Activated T-helper 2 cell treated with anti-CD3 and anti-CD28 coated beads, Interferon-gamma antibody, Interleukin-2, Interleukin-4, amounts not matched to agents 10 μg/mL and 5 μg/mL and 100 μg/mL, durations not matched to agents 14 hours and 24 hours and 36 hours (primary cell): ENCODE measurements around the gene PARD3B. TPM values are rescaled to one million over a fixed set of nuclear protein-coding genes. Genes with fewer than 3 reads are reported as not detected.

ENCODE experiments used
- DNase-seq: peaks from one replicate; pipeline ENCODE4 v3.0.0; 2021; ENCODE audit warnings: low spot score
- H3K27ac Mint-ChIP-seq: one replicate; pipeline ENCODE4 v1.8.0; 2021; ENCODE audit warnings: mixed read lengths
- H3K27me3 Mint-ChIP-seq: one replicate; pipeline ENCODE4 v1.8.0; 2021; ENCODE audit warnings: low read depth, mixed read lengths
- H3K36me3 Mint-ChIP-seq: one replicate; pipeline ENCODE4 v1.8.0; 2021; ENCODE audit warnings: low read depth, mixed read lengths
- H3K4me1 Mint-ChIP-seq: one replicate; pipeline ENCODE4 v1.8.0; 2021; ENCODE audit warnings: low read depth, mixed read lengths
- H3K4me3 Mint-ChIP-seq: one replicate; pipeline ENCODE4 v1.8.0; 2021; ENCODE audit warnings: low read depth, mild to moderate bottlenecking, moderate library complexity, mixed read lengths
- H3K9me3 Mint-ChIP-seq: one replicate; pipeline ENCODE4 v1.8.0; 2021; ENCODE audit warnings: mixed read lengths
- intact Hi-C: fragments of 100-400 bp; cut with micrococcal nuclease; formaldehyde crosslinking; loops from one replicate; pipeline ENCODE4 v1.15.1; 2023
- total RNA-seq: library from RNA; stranded (reverse); gene quantifications from 2 replicates; pipeline ENCODE4 v1.2.3, GENCODE V29; 2022

PARD3B gene
- total RNA-seq, 1 donor from 2014 or later, result 0.39 TPM

DNA sequence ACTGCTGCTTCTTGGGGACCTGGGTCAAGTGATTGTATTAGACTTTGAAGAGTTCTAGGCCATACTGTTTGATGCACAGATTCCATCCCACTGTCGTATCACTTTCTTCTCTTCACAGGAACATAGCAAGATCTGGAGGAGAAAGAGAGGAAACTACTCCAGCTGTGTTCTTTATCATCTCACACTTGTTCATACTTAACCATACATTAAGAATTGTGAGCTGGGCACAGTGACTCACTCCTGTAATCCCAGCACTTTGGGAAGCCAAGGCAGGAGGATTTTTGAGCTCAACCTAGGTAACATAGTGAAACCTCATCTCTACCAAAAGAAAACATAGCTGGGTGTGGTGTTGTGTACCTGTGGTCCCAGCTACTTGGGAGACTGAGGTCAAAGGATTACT is 111.7 kb downstream of the PARD3B start:
- H3K27me3 Mint-ChIP-seq, result peaks cover 12% of the 10 kb centered on the region

DNA sequence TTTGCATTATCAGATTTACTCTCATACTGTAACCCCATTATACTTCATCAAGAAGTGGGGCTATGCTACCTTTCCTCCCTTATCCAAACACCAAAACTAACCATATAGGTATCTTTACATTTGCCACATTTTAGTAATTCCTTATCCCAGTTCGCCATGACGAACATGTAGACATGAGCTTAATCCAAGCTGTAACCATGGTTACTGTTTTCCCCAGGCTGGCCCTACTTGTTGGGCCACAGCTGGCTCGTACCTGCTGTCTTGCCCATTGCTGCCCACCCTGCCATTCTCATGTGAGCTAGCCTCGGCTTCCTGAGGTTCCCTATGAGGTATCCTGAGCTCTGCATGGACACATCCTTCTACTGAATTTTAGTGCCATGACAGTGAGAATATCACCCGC is 117.7 kb downstream of the PARD3B start:
- DNase-seq, result no peak
- H3K9me3 Mint-ChIP-seq, result no peaks in the 10 kb centered on the region
- H3K4me1 Mint-ChIP-seq, result no peaks in the 10 kb centered on the region
- intact Hi-C loops, result no loop called here
- peaks cover 3% of the 10 kb centered on the region for H3K27me3 Mint-ChIP-seq
- no peak overlapping the region for H3K4me3 Mint-ChIP-seq
- H3K36me3 Mint-ChIP-seq, result no peaks in the 10 kb centered on the region
- H3K27ac Mint-ChIP-seq, result no peak overlapping the region

More for the DNA sequence above, 111.7 kb downstream of the PARD3B start:
- intact Hi-C loops, result no loop called here
- Mint-ChIP-seq H3K4me1 (no peaks in the 10 kb centered on the region), H3K9me3 (peaks cover 4% of the 10 kb centered on the region), H3K4me3 (no peak overlapping the region), H3K27ac (no peak overlapping the region), H3K36me3 (no peaks in the 10 kb centered on the region)
- DNase-seq, result no peak

- Mint-ChIP-seq H3K4me3 (no peak overlapping the region), H3K36me3 (no peaks in the 10 kb centered on the region), H3K9me3 (no peaks in the 10 kb centered on the region), H3K27me3 (peaks cover 3% of the 10 kb centered on the region), H3K4me1 (no peaks in the 10 kb centered on the region), H3K27ac (no peak overlapping the region)
- intact Hi-C loops, result no loop called here
- no peak for DNase-seq
Measured at GRCh38 chr2:204663816-204664425, 118.6 kb downstream of the PARD3B start.

DNA sequence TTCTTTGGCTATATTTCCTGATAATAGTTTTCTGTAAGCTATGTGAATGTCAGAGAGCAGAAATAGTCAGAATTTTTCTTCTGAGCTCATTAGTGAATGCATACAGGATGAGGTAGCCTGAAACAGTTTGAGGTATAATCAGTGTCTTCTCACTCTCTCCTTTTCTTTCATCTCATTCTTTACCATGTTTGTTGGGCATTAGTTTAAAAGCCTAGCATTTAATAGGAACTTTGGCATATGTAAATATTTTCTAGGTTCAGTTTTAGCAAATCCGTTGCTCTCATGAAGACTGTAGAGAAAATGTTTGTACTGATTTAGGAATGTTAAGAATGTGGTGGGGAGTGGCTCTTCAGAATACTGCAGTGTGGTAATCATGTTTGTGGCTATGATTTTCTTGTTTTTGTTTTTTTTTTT is 119.4 kb downstream of the PARD3B start:
- DNase-seq, result no peak
- H3K4me1 Mint-ChIP-seq, result no peaks in the 10 kb centered on the region
- intact Hi-C loops, result no loop called here
- peaks cover 3% of the 10 kb centered on the region for H3K27me3 Mint-ChIP-seq
- no peaks in the 10 kb centered on the region for H3K36me3 Mint-ChIP-seq
- H3K27ac Mint-ChIP-seq, result no peak overlapping the region
- no peaks in the 10 kb centered on the region for H3K9me3 Mint-ChIP-seq
- no peak overlapping the region for H3K4me3 Mint-ChIP-seq

- no peaks in the 10 kb centered on the region for H3K9me3 Mint-ChIP-seq
- intact Hi-C loops, result no loop called here
- no peak overlapping the region for H3K27ac Mint-ChIP-seq
- DNase-seq, result no peak
- no peaks in the 10 kb centered on the region for H3K4me1 Mint-ChIP-seq
- H3K27me3 Mint-ChIP-seq, result peaks cover 1% of the 10 kb centered on the region
- H3K36me3 Mint-ChIP-seq, result no peaks in the 10 kb centered on the region
- H3K4me3 Mint-ChIP-seq, result no peak overlapping the region
Measured at GRCh38 chr2:204665207-204665606, 119.9 kb downstream of the PARD3B start.

DNA sequence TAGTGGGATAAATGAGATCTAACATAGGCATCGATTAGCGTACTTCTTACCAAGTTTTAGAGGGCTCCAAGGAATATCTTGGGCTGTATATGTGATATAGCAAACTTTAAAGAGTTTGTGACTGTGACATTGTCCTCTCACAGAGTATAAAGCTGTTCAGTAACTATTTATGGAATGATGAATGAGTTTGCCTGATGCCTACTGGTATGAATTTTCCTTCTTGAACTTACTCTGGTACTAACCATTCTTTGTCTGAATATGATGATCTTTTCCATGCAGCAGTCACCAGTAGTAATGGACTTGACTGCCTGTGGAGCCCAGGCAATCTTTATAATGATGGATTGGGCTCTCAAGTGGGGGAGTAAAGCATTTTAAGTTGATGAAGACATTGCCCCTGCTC is 120.5 kb downstream of the PARD3B start:
- no peak overlapping the region for H3K27ac Mint-ChIP-seq
- no peaks in the 10 kb centered on the region for H3K36me3 Mint-ChIP-seq
- H3K4me1 Mint-ChIP-seq, result no peaks in the 10 kb centered on the region
- no peaks in the 10 kb centered on the region for H3K9me3 Mint-ChIP-seq
- intact Hi-C loops, result no loop called here
- H3K27me3 Mint-ChIP-seq, result peaks cover 1% of the 10 kb centered on the region
- no peak overlapping the region for H3K4me3 Mint-ChIP-seq
- DNase-seq, result no peak

GRCh38 chr2:204667990-204668389 is 122.7 kb downstream of the PARD3B start:
- intact Hi-C loops, result no loop called here
- Mint-ChIP-seq H3K27ac (no peak overlapping the region), H3K4me3 (no peak overlapping the region), H3K36me3 (no peaks in the 10 kb centered on the region), H3K9me3 (no peaks in the 10 kb centered on the region), H3K4me1 (no peaks in the 10 kb centered on the region), H3K27me3 (peaks cover 5% of the 10 kb centered on the region)
- DNase-seq, result no peak

DNA sequence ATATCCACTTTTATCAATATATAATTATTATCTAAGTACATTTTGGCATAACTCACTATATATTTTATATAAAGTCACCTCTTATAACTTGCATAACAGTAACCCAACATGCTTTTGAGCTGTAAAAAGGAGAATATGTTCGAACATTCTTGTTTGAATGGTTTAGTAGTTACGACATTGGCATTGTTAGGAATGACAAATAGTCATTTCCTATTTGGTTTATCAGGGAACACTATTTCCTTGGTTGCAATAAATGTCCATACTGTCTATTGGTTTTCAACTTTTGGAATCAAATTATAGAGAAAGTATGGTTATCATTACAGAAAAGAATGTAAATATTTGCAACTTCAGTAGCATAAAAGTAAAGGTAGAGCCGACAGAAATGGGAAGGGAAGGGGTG is 124.1 kb downstream of the PARD3B start:
- peaks cover 7% of the 10 kb centered on the region for H3K27me3 Mint-ChIP-seq
- no peak for DNase-seq
- H3K9me3 Mint-ChIP-seq, result no peaks in the 10 kb centered on the region
- no peak overlapping the region for H3K4me3 Mint-ChIP-seq
- no peaks in the 10 kb centered on the region for H3K36me3 Mint-ChIP-seq
- no peak overlapping the region for H3K27ac Mint-ChIP-seq
- intact Hi-C loops, result no loop called here
- H3K4me1 Mint-ChIP-seq, result no peaks in the 10 kb centered on the region

- no peak overlapping the region for H3K4me3 Mint-ChIP-seq
- no peak for DNase-seq
- H3K27ac Mint-ChIP-seq, result no peak overlapping the region
- no peaks in the 10 kb centered on the region for H3K4me1 Mint-ChIP-seq
- intact Hi-C loops, result no loop called here
- no peaks in the 10 kb centered on the region for H3K36me3 Mint-ChIP-seq
- H3K27me3 Mint-ChIP-seq, result peaks cover 7% of the 10 kb centered on the region
- H3K9me3 Mint-ChIP-seq, result no peaks in the 10 kb centered on the region
Measured at GRCh38 chr2:204670124-204670523, 124.8 kb downstream of the PARD3B start.

GRCh38 chr2:204670756-204671155 is 125.5 kb downstream of the PARD3B start:
- Mint-ChIP-seq H3K27ac (no peak overlapping the region), H3K36me3 (no peaks in the 10 kb centered on the region), H3K27me3 (peaks cover 7% of the 10 kb centered on the region), H3K4me3 (no peak overlapping the region), H3K9me3 (no peaks in the 10 kb centered on the region), H3K4me1 (no peaks in the 10 kb centered on the region)
- DNase-seq, result no peak
- intact Hi-C loops, result no loop called here

DNA sequence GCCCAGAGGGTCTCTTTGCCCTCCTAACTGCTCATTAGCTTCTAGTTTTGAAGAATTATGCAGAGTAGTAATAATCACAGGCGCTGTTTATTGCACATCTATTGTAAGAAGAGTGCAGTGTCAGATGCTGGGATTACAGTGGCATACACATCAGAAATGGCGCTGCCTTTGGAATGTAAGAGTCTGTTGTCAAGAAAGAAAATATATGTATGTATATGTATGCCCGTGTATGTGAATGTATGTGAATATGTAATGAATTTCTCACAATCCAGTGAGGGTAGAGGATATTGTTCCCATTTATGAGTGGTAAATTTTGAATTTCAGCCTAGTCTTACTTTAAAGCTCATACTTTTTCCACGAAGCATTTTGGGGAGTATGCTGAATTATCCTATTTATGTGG is 127.5 kb downstream of the PARD3B start:
- intact Hi-C loops, result no loop called here
- no peaks in the 10 kb centered on the region for H3K4me1 Mint-ChIP-seq
- H3K36me3 Mint-ChIP-seq, result no peaks in the 10 kb centered on the region
- DNase-seq, result no peak
- no peaks in the 10 kb centered on the region for H3K9me3 Mint-ChIP-seq
- H3K27ac Mint-ChIP-seq, result no peak overlapping the region
- H3K4me3 Mint-ChIP-seq, result no peak overlapping the region
- H3K27me3 Mint-ChIP-seq, result peaks cover 11% of the 10 kb centered on the region

DNA sequence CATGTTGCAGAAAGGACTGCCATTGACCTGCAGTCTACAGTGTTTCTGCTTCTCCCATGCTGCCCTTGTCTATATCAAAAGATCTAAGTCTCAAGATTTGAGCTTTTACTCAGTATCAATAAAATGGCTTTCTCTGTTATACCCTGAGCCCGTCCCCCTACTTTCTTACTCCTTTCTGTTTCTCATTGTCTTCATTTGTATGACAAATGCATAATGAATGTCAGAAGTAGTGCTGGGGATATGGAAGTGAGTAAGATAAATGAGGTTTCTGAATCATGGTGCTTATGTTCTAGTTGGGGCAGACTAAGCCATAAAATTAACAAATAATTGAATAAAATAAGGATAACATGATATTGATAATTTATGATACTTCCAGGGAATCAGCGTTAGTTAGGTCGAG is 128.6 kb downstream of the PARD3B start:
- Mint-ChIP-seq H3K27me3 (peaks cover 11% of the 10 kb centered on the region), H3K36me3 (no peaks in the 10 kb centered on the region), H3K27ac (no peak overlapping the region), H3K4me1 (no peaks in the 10 kb centered on the region), H3K9me3 (no peaks in the 10 kb centered on the region), H3K4me3 (no peak overlapping the region)
- intact Hi-C loops, result no loop called here
- DNase-seq, result no peak

DNA sequence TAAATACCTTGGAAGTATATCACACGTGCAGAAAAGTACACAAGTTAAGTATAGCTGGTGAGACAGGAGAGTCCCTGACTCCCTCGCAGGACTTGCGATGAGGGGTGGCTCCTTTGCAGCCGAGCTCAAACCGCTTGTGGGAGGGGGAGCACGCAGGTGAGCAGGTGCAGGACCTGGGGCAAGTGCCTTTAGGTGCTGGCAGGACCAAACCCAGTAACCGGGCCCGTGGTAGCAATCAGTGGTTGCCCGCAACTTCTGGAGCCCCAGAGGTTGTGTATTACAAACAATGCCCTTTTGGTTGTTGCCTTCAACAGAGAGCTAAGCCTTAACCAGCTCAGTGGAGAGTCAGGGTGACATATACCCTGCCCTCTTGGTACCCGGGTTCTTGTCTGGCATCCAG is 132.8 kb downstream of the PARD3B start:
- no peak for DNase-seq
- Mint-ChIP-seq H3K4me3 (no peak overlapping the region), H3K4me1 (no peaks in the 10 kb centered on the region), H3K27me3 (peaks cover 15% of the 10 kb centered on the region), H3K9me3 (no peaks in the 10 kb centered on the region), H3K27ac (no peak overlapping the region), H3K36me3 (no peaks in the 10 kb centered on the region)
- intact Hi-C loops, result no loop called here

- Mint-ChIP-seq H3K4me1 (no peaks in the 10 kb centered on the region), H3K9me3 (no peaks in the 10 kb centered on the region), H3K36me3 (no peaks in the 10 kb centered on the region), H3K27ac (no peak overlapping the region), H3K4me3 (no peak overlapping the region), H3K27me3 (peaks cover 15% of the 10 kb centered on the region)
- intact Hi-C loops, result no loop called here
- DNase-seq, result no peak
Measured at GRCh38 chr2:204680576-204680975, 135.3 kb downstream of the PARD3B start.
